NT2/D1 (cell line): ENCODE data around the gene GADL1.

Source experiments
- SUZ12 ChIP-seq: IDR thresholded peaks from 2 replicates; pipeline ENCODE4 v1.6.1; 2011; ENCODE audit not compliant: insufficient read length, insufficient read depth; ENCODE audit errors: extremely low read depth
- YY1 ChIP-seq: IDR thresholded peaks from 2 replicates; pipeline ENCODE4 v1.6.1; 2011; ENCODE audit not compliant: insufficient read length, insufficient read depth
- ZNF274 ChIP-seq: IDR thresholded peaks from 2 replicates; pipeline ENCODE4 v1.6.1; 2011; ENCODE audit warnings: mild to moderate bottlenecking, low read depth, low read length

DNA sequence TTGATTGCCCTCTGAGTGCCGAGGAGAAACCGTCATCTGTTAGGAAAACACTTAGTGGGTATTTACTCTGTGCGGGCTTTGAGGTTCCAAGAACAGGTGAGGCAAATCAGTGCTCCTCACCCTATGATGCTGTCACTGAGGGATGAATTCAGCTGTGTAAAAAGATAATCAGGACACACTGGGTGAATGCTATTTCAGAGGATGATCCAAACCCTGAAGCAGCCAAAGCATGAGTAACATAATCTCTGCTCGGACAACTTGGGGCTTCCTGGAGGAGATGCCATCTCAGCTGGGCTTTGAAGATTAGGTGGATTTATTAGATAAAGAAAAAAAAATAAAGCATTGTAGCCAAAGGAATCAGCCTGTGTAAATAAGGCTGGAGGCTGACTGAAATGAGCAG lies 10.5 kb upstream of the GADL1 start:
- TF ChIP-seq ZNF274 (no peak), YY1 (no peak), SUZ12 (no peak)
